PC-9 (cell line): ENCODE measurements around the gene RPS23. TPM values are rescaled to one million over a fixed set of nuclear protein-coding genes. Genes with fewer than 3 reads are reported as not detected.
"Not testable (repeated sequence)": the region's sequence is repeated elsewhere in the genome, so short reads cannot be mapped to it uniquely, and the experiment has no call there.

Source experiments
- BruUV-seq: library from RNA; stranded (reverse); fragments of 400-500 nt; replicated peaks from 2 replicates; lab custom pipeline; 2021; lab: Mats Ljungman, UMichigan
- CTCF ChIA-PET: fragments of 300-600 bp; sonication (Branson Sonifier 250); formaldehyde crosslinking; loops from one replicate; lab custom pipeline; 2022; ENCODE audit warnings: antibody characterized with exemption; lab: Charles Lee
- POLR2A ChIA-PET: fragments of 300-600 bp; sonication (Branson Sonifier 250); formaldehyde crosslinking; loops from one replicate; lab custom pipeline; 2022; ENCODE audit warnings: antibody characterized with exemption; ENCODE audit not compliant: unreplicated experiment; lab: Charles Lee
- DNase-seq, 2 experiments: peaks; one replicate each; pipeline versions ENCODE4 v3.0.0 to v3.0.0-alpha.2; 2015 to 2022; ENCODE audit warnings: mixed read lengths in 1 of 2
- H2AFZ ChIP-seq: fragments of 200-600 bp; sonication (generic); 2 replicates; pipeline ENCODE4 v1.8.1; 2017; ENCODE audit warnings: antibody characterized with exemption
- H3F3A ChIP-seq: fragments of 200-600 bp; sonication (generic); 2 replicates; pipeline ENCODE4 v1.8.1; 2017; ENCODE audit warnings: antibody characterized with exemption, mild to moderate bottlenecking, low read depth; ENCODE audit not compliant: insufficient read depth
- H3K27ac ChIP-seq: fragments of 200-600 bp; sonication (generic); 2 replicates; pipeline ENCODE4 v1.6.1; 2016; ENCODE audit warnings: mixed run types
- H3K27me3 ChIP-seq: fragments of 200-600 bp; sonication (generic); 2 replicates; pipeline ENCODE4 v1.6.1; 2016; ENCODE audit warnings: low read depth, mixed run types; ENCODE audit not compliant: insufficient read depth
- H3K36me3 ChIP-seq: fragments of 200-600 bp; sonication (generic); 2 replicates; pipeline ENCODE4 v1.6.1; 2016; ENCODE audit warnings: low read depth, mixed run types
- H3K4me1 ChIP-seq: fragments of 200-600 bp; sonication (generic); replicated peaks from 2 replicates; pipeline ENCODE4 v1.6.1; 2016; ENCODE audit warnings: mixed run types; ENCODE audit not compliant: insufficient read depth
- H3K4me2 ChIP-seq: fragments of 200-600 bp; sonication (generic); 2 replicates; pipeline ENCODE4 v1.6.1; 2017; ENCODE audit warnings: mixed run types
- H3K4me3 ChIP-seq: fragments of 200-600 bp; sonication (generic); 2 replicates; pipeline ENCODE4 v1.6.1; 2016; ENCODE audit warnings: mixed run types
- H3K79me2 ChIP-seq: fragments of 200-600 bp; sonication (generic); 2 replicates; pipeline ENCODE4 v1.6.1; 2017; ENCODE audit warnings: low read depth, mixed run types
- H3K9me2 ChIP-seq: fragments of 200-600 bp; sonication (generic); 2 replicates; pipeline ENCODE4 v1.8.1; 2017; ENCODE audit warnings: mild to moderate bottlenecking; ENCODE audit not compliant: insufficient read depth
- H3K9me3 ChIP-seq: fragments of 200-600 bp; sonication (generic); 2 replicates; pipeline ENCODE4 v1.8.1; 2016; ENCODE audit warnings: low read depth; ENCODE audit not compliant: insufficient read depth
- H4K20me1 ChIP-seq: fragments of 200-600 bp; sonication (generic); 2 replicates; pipeline ENCODE4 v1.8.1; 2017; ENCODE audit not compliant: insufficient read depth
- CTCF ChIP-seq: fragments of 200-600 bp; sonication (generic); conservative IDR thresholded peaks from 2 replicates; pipeline ENCODE4 v1.6.1; 2017; ENCODE audit warnings: mixed run types, antibody characterized with exemption, mild to moderate bottlenecking, moderate library complexity
- EZH2 ChIP-seq: fragments of 200-600 bp; sonication (generic); IDR thresholded peaks from 2 replicates; pipeline ENCODE4 v1.8.0; 2017; ENCODE audit warnings: antibody characterized with exemption, low read depth
- intact Hi-C: fragments of 100-400 bp; cut with micrococcal nuclease; formaldehyde crosslinking; loops from one replicate; pipeline ENCODE4 v1.10.0; 2022; ENCODE audit not compliant: unreplicated experiment
- total RNA-seq: library from RNA; stranded (reverse); gene quantifications from 2 replicates; pipeline ENCODE4 v1.2.3, GENCODE V29; 2021

The RPS23 gene
- total RNA-seq, 1 experiment from 2014 or later: 1,620 TPM

GRCh38 chr5:82272571-82273356, 5.4 kb downstream of the RPS23 start:
- POLR2A ChIA-PET, H3K9me2 ChIP-seq, BruUV-seq, DNase-seq, H3K4me1 ChIP-seq, H4K20me1 ChIP-seq, CTCF ChIA-PET, H3K9me3 ChIP-seq, H3K27ac ChIP-seq, H3K4me2 ChIP-seq, H2AFZ ChIP-seq, H3K4me3 ChIP-seq, H3K27me3 ChIP-seq, intact Hi-C loops: not testable (repeated sequence)
- Histone ChIP-seq H3K79me2 (peaks cover 31% of the 10 kb centered on the region), H3F3A (peaks cover 56% of the 10 kb centered on the region), H3K36me3 (peaks cover 49% of the 10 kb centered on the region)

DNA sequence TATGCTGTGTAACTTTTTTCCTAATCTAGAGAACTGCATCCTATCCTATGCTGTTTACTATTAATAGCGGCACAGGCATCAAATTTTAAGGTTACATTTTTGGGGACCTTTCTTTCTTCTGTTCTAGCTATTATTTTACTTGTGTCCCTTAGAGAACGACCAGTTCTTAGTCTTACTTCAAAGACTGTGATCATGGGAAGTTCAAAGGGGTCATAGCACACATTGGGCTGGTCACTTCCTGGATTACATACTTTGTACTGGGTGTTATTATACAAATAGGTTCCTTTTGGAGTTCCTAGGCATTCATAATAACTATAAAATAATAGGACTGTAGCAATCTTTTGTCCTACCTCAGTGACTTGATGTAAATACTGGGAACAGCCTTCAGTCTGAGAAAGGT, 8.8 kb downstream of the RPS23 start:
- intact Hi-C loops, H3K4me3 ChIP-seq, H3K27me3 ChIP-seq, H4K20me1 ChIP-seq, BruUV-seq, H2AFZ ChIP-seq, CTCF ChIA-PET, H3K79me2 ChIP-seq, H3K4me1 ChIP-seq, H3K27ac ChIP-seq, POLR2A ChIA-PET, H3K9me3 ChIP-seq, H3K4me2 ChIP-seq, H3K9me2 ChIP-seq, DNase-seq: not testable (repeated sequence)
- 0 out of 2 replicates have a peak, but pooled peaks cover 19% of the 10 kb centered on the region for H3K36me3 ChIP-seq
- H3F3A ChIP-seq: peaks cover 22% of the 10 kb centered on the region; the same call in 1 of the 2 replicates

GRCh38 chr5:82267297-82267933, 10.7 kb downstream of the RPS23 start:
- H3K27me3 ChIP-seq, H3K79me2 ChIP-seq, DNase-seq, H3K9me2 ChIP-seq, H3K9me3 ChIP-seq, H3K4me2 ChIP-seq, H3K27ac ChIP-seq, H4K20me1 ChIP-seq, H3F3A ChIP-seq, BruUV-seq, intact Hi-C loops, H2AFZ ChIP-seq, H3K4me1 ChIP-seq, CTCF ChIA-PET, H3K4me3 ChIP-seq: not testable (repeated sequence)
- 0 out of 2 replicates have a peak, but pooled peaks cover 12% of the 10 kb centered on the region for H3K36me3 ChIP-seq
- POLR2A ChIA-PET: interaction anchor here (0.6 kb wide), 1 partner anchor 108 kb away, joined by 6 read pairs; no protein-coding TSS in a partner anchor

DNA sequence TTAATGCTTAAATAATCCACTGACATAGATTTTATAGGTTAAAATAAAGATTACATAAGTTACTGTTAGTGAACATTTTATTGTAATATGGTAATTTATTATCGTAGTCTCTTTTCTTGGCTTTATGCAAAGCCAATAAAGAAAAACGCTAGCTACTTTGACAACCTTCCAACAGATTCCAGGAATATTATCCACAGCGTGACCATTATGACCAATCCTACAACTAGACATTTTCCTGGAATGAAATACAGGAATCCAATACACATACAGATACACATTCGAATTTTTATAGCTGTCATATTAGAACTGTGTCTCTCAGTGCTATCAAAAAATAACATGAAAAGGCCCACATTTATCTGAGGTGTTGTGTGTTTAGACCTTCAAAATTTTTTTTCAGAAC, 13.1 kb downstream of the RPS23 start:
- no peaks in the 10 kb centered on the region for H3K9me2 ChIP-seq
- intact Hi-C loops: no loop called here
- no peaks in the 10 kb centered on the region for H3K79me2 ChIP-seq
- ChIA-PET CTCF (no interaction called here), POLR2A (no interaction called here)
- no peaks in the 10 kb centered on the region for H3K27me3 ChIP-seq
- DNase-seq: no peak
- H3K36me3 ChIP-seq: 0 out of 2 replicates have a peak, but pooled peaks cover 12% of the 10 kb centered on the region
- no peak for TF ChIP-seq EZH2
- TF ChIP-seq CTCF: no peak
- H3K9me3 ChIP-seq: no peaks in the 10 kb centered on the region
- H2AFZ ChIP-seq: no peak overlapping the region
- BruUV-seq: no TSS peak
- H3K4me2 ChIP-seq: no peak overlapping the region
- H3K27ac ChIP-seq: no peak overlapping the region
- no peaks in the 10 kb centered on the region for H4K20me1 ChIP-seq
- no peak overlapping the region for H3K4me3 ChIP-seq
- no peaks in the 10 kb centered on the region for H3F3A ChIP-seq
- H3K4me1 ChIP-seq: no peaks in the 10 kb centered on the region
